ENCODE results near the gene ARID1A. TPM values are rescaled to one million over a fixed set of nuclear protein-coding genes. Genes with fewer than 3 reads are reported as not detected.

The ARID1A gene
- total and polyA plus RNA-seq, 4 donors = 12.2 to 31.9 (median 20.2) TPM

DNA sequence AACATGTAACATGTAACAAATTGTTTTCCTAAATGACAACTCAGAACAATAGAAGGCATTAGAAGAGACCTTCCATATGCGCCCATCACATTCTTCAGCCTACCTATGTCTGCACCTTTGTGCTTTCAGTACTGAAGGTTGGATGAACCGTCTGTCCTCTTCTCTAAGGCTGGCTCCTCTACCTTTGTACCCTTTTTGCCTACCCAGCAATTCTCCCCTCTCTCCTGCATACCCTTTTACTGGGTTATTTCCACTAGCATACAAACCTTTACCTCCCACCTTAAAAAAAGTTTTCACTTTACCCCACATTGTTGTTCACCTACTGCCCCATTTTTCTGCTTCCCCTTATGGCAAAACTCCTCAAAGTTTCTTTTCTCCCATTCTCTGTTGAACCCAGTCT lies 97.1 kb downstream of the ARID1A start:
- H3K27ac ChIP-seq (ENCODE audit: low read depth in 1 of 2, low read length in 2 of 2) = peak overlapping the region in 1 of 2 donors; percentile 13
- 93% methylated on average over 2 of the region's 2 CpGs for WGBS
- H3K4me1 ChIP-seq (ENCODE audit: control insufficient read depth in 4 of 4, insufficient read depth in 4 of 4, low read length in 3 of 4) = peaks cover 9 to 68% (median 35%) of the 10 kb centered on the region in 4 donors
- H3K36me3 ChIP-seq (ENCODE audit: control insufficient read depth in 4 of 4, insufficient read depth in 3 of 4, low read depth in 1 of 4, low read length in 3 of 4) = peaks cover 0 to 9% (median 6%) of the 10 kb centered on the region in 4 donors
- DNase-seq (ENCODE audit: low spot score) = no peak
- H3K27me3 ChIP-seq (ENCODE audit: control insufficient read depth in 4 of 4, insufficient read depth in 4 of 4, low read length in 3 of 4) = no peaks in the 10 kb centered on the region
- TF ChIP-seq TAF1 (conservative IDR thresholded peaks at IDR 0.05) (no peak), YY1 (IDR thresholded peaks at IDR 0.05) (no peak), RXRA (IDR thresholded peaks at IDR 0.05) (no peak), FOXA2 (IDR thresholded peaks at IDR 0.05) (no peak), RAD21 (IDR thresholded peaks at IDR 0.05) (no peak), GABPA (IDR thresholded peaks at IDR 0.05 in 1 of 2, conservative IDR thresholded peaks at IDR 0.05 in 1 of 2) (no peak), NR2F2 (IDR thresholded peaks at IDR 0.05) (no peak), JUND (IDR thresholded peaks at IDR 0.05) (no peak), SP1 (IDR thresholded peaks at IDR 0.05) (no peak), HNF4A (conservative IDR thresholded peaks at IDR 0.05) (no peak), FOXA1 (IDR thresholded peaks at IDR 0.05) (no peak), EGR1 (IDR thresholded peaks at IDR 0.05; ENCODE audit: low read depth in 2 of 2) (no peak), HNF4G (IDR thresholded peaks at IDR 0.05) (no peak)
- TF ChIP-seq, protein P1, sequence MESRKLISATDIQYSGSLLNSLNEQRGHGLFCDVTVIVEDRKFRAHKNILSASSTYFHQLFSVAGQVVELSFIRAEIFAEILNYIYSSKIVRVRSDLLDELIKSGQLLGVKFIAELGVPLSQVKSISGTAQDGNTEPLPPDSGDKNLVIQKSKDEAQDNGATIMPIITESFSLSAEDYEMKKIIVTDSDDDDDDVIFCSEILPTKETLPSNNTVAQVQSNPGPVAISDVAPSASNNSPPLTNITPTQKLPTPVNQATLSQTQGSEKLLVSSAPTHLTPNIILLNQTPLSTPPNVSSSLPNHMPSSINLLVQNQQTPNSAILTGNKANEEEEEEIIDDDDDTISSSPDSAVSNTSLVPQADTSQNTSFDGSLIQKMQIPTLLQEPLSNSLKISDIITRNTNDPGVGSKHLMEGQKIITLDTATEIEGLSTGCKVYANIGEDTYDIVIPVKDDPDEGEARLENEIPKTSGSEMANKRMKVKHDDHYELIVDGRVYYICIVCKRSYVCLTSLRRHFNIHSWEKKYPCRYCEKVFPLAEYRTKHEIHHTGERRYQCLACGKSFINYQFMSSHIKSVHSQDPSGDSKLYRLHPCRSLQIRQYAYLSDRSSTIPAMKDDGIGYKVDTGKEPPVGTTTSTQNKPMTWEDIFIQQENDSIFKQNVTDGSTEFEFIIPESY (IDR thresholded peaks at IDR 0.05) = no peak
- TF ChIP-seq, protein P2, sequence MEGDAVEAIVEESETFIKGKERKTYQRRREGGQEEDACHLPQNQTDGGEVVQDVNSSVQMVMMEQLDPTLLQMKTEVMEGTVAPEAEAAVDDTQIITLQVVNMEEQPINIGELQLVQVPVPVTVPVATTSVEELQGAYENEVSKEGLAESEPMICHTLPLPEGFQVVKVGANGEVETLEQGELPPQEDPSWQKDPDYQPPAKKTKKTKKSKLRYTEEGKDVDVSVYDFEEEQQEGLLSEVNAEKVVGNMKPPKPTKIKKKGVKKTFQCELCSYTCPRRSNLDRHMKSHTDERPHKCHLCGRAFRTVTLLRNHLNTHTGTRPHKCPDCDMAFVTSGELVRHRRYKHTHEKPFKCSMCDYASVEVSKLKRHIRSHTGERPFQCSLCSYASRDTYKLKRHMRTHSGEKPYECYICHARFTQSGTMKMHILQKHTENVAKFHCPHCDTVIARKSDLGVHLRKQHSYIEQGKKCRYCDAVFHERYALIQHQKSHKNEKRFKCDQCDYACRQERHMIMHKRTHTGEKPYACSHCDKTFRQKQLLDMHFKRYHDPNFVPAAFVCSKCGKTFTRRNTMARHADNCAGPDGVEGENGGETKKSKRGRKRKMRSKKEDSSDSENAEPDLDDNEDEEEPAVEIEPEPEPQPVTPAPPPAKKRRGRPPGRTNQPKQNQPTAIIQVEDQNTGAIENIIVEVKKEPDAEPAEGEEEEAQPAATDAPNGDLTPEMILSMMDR (IDR thresholded peaks at IDR 0.05; ENCODE audit: low read depth, low read length, missing input control) = no peak
- TF ChIP-seq, protein P3, sequence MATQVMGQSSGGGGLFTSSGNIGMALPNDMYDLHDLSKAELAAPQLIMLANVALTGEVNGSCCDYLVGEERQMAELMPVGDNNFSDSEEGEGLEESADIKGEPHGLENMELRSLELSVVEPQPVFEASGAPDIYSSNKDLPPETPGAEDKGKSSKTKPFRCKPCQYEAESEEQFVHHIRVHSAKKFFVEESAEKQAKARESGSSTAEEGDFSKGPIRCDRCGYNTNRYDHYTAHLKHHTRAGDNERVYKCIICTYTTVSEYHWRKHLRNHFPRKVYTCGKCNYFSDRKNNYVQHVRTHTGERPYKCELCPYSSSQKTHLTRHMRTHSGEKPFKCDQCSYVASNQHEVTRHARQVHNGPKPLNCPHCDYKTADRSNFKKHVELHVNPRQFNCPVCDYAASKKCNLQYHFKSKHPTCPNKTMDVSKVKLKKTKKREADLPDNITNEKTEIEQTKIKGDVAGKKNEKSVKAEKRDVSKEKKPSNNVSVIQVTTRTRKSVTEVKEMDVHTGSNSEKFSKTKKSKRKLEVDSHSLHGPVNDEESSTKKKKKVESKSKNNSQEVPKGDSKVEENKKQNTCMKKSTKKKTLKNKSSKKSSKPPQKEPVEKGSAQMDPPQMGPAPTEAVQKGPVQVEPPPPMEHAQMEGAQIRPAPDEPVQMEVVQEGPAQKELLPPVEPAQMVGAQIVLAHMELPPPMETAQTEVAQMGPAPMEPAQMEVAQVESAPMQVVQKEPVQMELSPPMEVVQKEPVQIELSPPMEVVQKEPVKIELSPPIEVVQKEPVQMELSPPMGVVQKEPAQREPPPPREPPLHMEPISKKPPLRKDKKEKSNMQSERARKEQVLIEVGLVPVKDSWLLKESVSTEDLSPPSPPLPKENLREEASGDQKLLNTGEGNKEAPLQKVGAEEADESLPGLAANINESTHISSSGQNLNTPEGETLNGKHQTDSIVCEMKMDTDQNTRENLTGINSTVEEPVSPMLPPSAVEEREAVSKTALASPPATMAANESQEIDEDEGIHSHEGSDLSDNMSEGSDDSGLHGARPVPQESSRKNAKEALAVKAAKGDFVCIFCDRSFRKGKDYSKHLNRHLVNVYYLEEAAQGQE (IDR thresholded peaks at IDR 0.05) = no peak
- TF ChIP-seq, protein P4, sequence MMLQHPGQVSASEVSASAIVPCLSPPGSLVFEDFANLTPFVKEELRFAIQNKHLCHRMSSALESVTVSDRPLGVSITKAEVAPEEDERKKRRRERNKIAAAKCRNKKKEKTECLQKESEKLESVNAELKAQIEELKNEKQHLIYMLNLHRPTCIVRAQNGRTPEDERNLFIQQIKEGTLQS (IDR thresholded peaks at IDR 0.05) = no peak
- TF ChIP-seq, protein P5, sequence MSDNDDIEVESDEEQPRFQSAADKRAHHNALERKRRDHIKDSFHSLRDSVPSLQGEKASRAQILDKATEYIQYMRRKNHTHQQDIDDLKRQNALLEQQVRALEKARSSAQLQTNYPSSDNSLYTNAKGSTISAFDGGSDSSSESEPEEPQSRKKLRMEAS (IDR thresholded peaks at IDR 0.05) = no peak
- no peaks in the 10 kb centered on the region for H3K9me3 ChIP-seq (ENCODE audit: control insufficient read depth in 4 of 4, low read length in 3 of 4)
- no peak overlapping the region for H3K9ac ChIP-seq (ENCODE audit: low read depth in 1 of 2, low read length in 2 of 2)
- no peak overlapping the region for H3K4me3 ChIP-seq (ENCODE audit: low read depth in 1 of 3, low read length in 3 of 3)
